H9 (cell line): Measurements from ENCODE around the gene MOB3B. TPM values are rescaled to one million over a fixed set of nuclear protein-coding genes. Genes with fewer than 3 reads are reported as not detected.

Source experiments
- DNase-seq: peaks from one replicate; pipeline ENCODE4 v3.0.0-alpha.2; 2017
- H2AFZ ChIP-seq: one replicate; pipeline ENCODE4 v1.6.1; 2013; ENCODE audit warnings: mild to moderate bottlenecking, low read length, control low read depth, moderate library complexity
- H2AK5ac ChIP-seq: 2 replicates; pipeline ENCODE4 v1.6.1; 2013; ENCODE audit warnings: low read length, control low read depth, mixed read lengths; ENCODE audit not compliant: insufficient read length
- H2BK120ac ChIP-seq: one replicate; pipeline ENCODE4 v1.6.1; 2013; ENCODE audit warnings: low read depth, mild to moderate bottlenecking, low read length, control low read depth, inconsistent platforms; ENCODE audit not compliant: poor library complexity, severe bottlenecking
- H2BK12ac ChIP-seq: 2 replicates; pipeline ENCODE4 v1.6.1; 2013; ENCODE audit warnings: low read length, control low read depth, mixed read lengths, low read depth; ENCODE audit not compliant: insufficient read length
- H2BK15ac ChIP-seq: 2 replicates; pipeline ENCODE4 v1.6.1; 2013; ENCODE audit warnings: low read depth, low read length, control low read depth
- H2BK20ac ChIP-seq: one replicate; pipeline ENCODE4 v1.6.1; 2013; ENCODE audit warnings: low read depth, mild to moderate bottlenecking, low read length, control low read depth, inconsistent platforms; ENCODE audit not compliant: poor library complexity, severe bottlenecking
- H2BK5ac ChIP-seq: 2 replicates; pipeline ENCODE4 v1.6.1; 2013; ENCODE audit warnings: low read length, control low read depth, mixed read lengths; ENCODE audit not compliant: insufficient read length
- H3K14ac ChIP-seq: 2 replicates; pipeline ENCODE4 v1.6.1; 2013; ENCODE audit warnings: low read length, control low read depth; ENCODE audit not compliant: insufficient read depth
- H3K18ac ChIP-seq: 2 replicates; pipeline ENCODE4 v1.6.1; 2013; ENCODE audit warnings: low read depth, mild to moderate bottlenecking, mixed read lengths, low read length, control low read depth; ENCODE audit not compliant: insufficient read length
- H3K23ac ChIP-seq: 2 replicates; pipeline ENCODE4 v1.6.1; 2013; ENCODE audit warnings: low read length, control low read depth, mixed read lengths, low read depth; ENCODE audit not compliant: insufficient read length
- H3K23me2 ChIP-seq: 2 replicates; pipeline ENCODE4 v1.6.1; 2013; ENCODE audit warnings: low read depth, mild to moderate bottlenecking, mixed read lengths, low read length, control low read depth; ENCODE audit not compliant: insufficient read length, poor library complexity, severe bottlenecking
- H3K27ac ChIP-seq: 2 replicates; pipeline ENCODE4 v1.5.1; 2013; ENCODE audit warnings: low read length, control low read depth, mixed read lengths, low read depth; ENCODE audit not compliant: insufficient read length
- H3K27me3 ChIP-seq: 2 replicates; pipeline ENCODE4 v1.6.1; 2013; ENCODE audit warnings: low read length, control low read depth, inconsistent platforms; ENCODE audit not compliant: insufficient read depth
- H3K4ac ChIP-seq: 2 replicates; pipeline ENCODE4 v1.6.1; 2013; ENCODE audit warnings: low read depth, mild to moderate bottlenecking, control low read depth, inconsistent platforms, low read length, moderate library complexity
- H3K4me1 ChIP-seq: 2 replicates; pipeline ENCODE4 v1.6.1; 2013; ENCODE audit warnings: low read length, control low read depth, inconsistent platforms; ENCODE audit not compliant: insufficient read depth
- H3K4me2 ChIP-seq: 2 replicates; pipeline ENCODE4 v1.6.1; 2013; ENCODE audit warnings: low read length, control low read depth, mixed read lengths; ENCODE audit not compliant: insufficient read length, insufficient read depth
- H3K56ac ChIP-seq: 2 replicates; pipeline ENCODE4 v1.6.1; 2013; ENCODE audit warnings: low read depth, mild to moderate bottlenecking, mixed read lengths, low read length, control low read depth; ENCODE audit not compliant: insufficient read length
- H3K79me1 ChIP-seq: 2 replicates; pipeline ENCODE4 v1.6.1; 2013; ENCODE audit warnings: low read depth, mild to moderate bottlenecking, moderate library complexity, low read length, control low read depth, inconsistent platforms; ENCODE audit not compliant: insufficient read depth, poor library complexity, severe bottlenecking
- H3K79me2 ChIP-seq: 2 replicates; pipeline ENCODE4 v1.6.1; 2013; ENCODE audit warnings: low read length, control low read depth, inconsistent platforms; ENCODE audit not compliant: insufficient read depth
- H3K9ac ChIP-seq: 2 replicates; pipeline ENCODE4 v1.6.1; 2013; ENCODE audit warnings: low read length, control low read depth, mixed read lengths; ENCODE audit not compliant: insufficient read length; ENCODE audit errors: extremely low read depth
- H3K9me3 ChIP-seq: one replicate; pipeline ENCODE4 v1.6.1; 2013; ENCODE audit warnings: low read depth, low read length, inconsistent platforms; ENCODE audit not compliant: control insufficient read depth
- H3T11ph ChIP-seq: one replicate; pipeline ENCODE4 v1.6.1; 2013; ENCODE audit warnings: mild to moderate bottlenecking, low read length, control low read depth, inconsistent platforms
- H4K20me1 ChIP-seq: one replicate; pipeline ENCODE4 v1.6.1; 2013; ENCODE audit not compliant: control insufficient read depth, insufficient read length, insufficient read depth
- H4K5ac ChIP-seq: 2 replicates; pipeline ENCODE4 v1.6.1; 2013; ENCODE audit warnings: low read depth, mild to moderate bottlenecking, mixed read lengths, low read length, control low read depth; ENCODE audit not compliant: insufficient read length
- H4K8ac ChIP-seq: replicated peaks from 2 replicates; pipeline ENCODE4 v1.6.1; 2013; ENCODE audit warnings: low read length, control low read depth, mixed read lengths, low read depth; ENCODE audit not compliant: insufficient read length
- H4K91ac ChIP-seq: 2 replicates; pipeline ENCODE4 v1.6.1; 2013; ENCODE audit warnings: low read depth, mild to moderate bottlenecking, moderate library complexity, mixed read lengths, low read length, control low read depth; ENCODE audit not compliant: insufficient read length
- H3K27ac Mint-ChIP-seq, 3 experiments: 2 replicates in 2 of 3; 3 replicates in 1 of 3; pipeline ENCODE4 v1.8.0; 2020 to 2021; ENCODE audit warnings: mixed read lengths in 3 of 3, mild to moderate bottlenecking in 1 of 3, moderate library complexity in 1 of 3
- H3K27me3 Mint-ChIP-seq: 2 replicates; pipeline ENCODE4 v1.8.0; 2021; ENCODE audit warnings: low read depth, mild to moderate bottlenecking, moderate library complexity, mixed read lengths
- H3K36me3 Mint-ChIP-seq, 3 experiments: 2 replicates in 2 of 3; 3 replicates in 1 of 3; pipeline ENCODE4 v1.8.0; 2020 to 2021; ENCODE audit warnings: low read depth in 3 of 3, mixed read lengths in 3 of 3; ENCODE audit not compliant: insufficient read depth in 1 of 3
- H3K4me1 Mint-ChIP-seq, 2 experiments: 2 replicates each; pipeline ENCODE4 v1.8.0; 2020; ENCODE audit warnings: mixed read lengths in 2 of 2
- H3K4me3 Mint-ChIP-seq, 2 experiments: 2 replicates in 1 of 2; 3 replicates in 1 of 2; pipeline ENCODE4 v1.8.0; 2020 to 2021; ENCODE audit warnings: mild to moderate bottlenecking in 2 of 2, mixed read lengths in 2 of 2, moderate library complexity in 1 of 2
- H3K9me3 Mint-ChIP-seq, 2 experiments: 2 replicates in 1 of 2; 3 replicates in 1 of 2; pipeline ENCODE4 v1.8.0; 2020; ENCODE audit warnings: mild to moderate bottlenecking in 2 of 2, mixed read lengths in 2 of 2, moderate library complexity in 1 of 2
- WGBS: extraction: QIAGEN DNeasy Blood & Tissue Kit; methylation state at CpG from one replicate; pipeline ENCODE4 v1.1.7; 2013; ENCODE audit warnings: missing lambda C conversion rate, low lambda C conversion rate, mixed read lengths; ENCODE audit not compliant: insufficient read length; ENCODE audit errors: extremely low coverage; 5-methylcytosine and 5-hydroxymethylcytosine counted together
- total RNA-seq: library from RNA; stranded (reverse); gene quantifications from 2 replicates; pipeline ENCODE4 v1.2.1, GENCODE V29; 2021
- TF ChIP-seq, protein P1 (sequence below): fragments of 200-600 bp; sonication (generic); conservative IDR thresholded peaks from 3 replicates; pipeline ENCODE4 v1.8.0; 2021; ENCODE audit warnings: antibody characterized with exemption, mild to moderate bottlenecking

MOB3B gene
- total RNA-seq, 1 experiment from 2014 or later = 9.8 TPM

DNA sequence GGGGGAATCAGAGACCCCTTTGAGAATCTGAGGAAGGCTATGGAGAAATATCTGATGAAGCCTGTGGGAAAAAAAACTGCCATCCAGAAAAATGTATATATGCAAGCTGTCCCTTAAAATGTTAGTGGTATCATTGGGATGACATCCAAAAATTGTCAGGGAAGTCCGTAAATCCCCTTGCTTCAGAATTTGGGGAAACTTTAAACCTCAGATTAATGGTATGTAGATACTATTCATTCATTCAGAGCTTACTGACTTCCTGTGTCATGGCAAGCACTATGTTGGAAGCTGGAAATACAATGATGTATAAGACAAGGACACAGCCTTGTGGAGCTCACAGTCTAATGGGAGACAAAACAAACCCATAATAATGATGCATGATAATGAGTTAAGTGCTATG lies 10.9 kb upstream of the MOB3B start:
- H3K4me2 ChIP-seq = no peak overlapping the region
- no peaks in the 10 kb centered on the region for H3K27me3 ChIP-seq
- no peak overlapping the region for H2BK5ac ChIP-seq
- Mint-ChIP-seq H3K4me3 (no peak overlapping the region), H3K27ac (no peak overlapping the region), H3K27me3 (no peaks in the 10 kb centered on the region), H3K9me3 (no peaks in the 10 kb centered on the region; a peak in 1 of 5 replicates), H3K36me3 (peaks cover 9 to 31% (median 25%) of the 10 kb centered on the region in 3 experiments), H3K4me1 (peaks cover 9 to 11% of the 10 kb centered on the region in 2 experiments)
- H3K79me1 ChIP-seq = no peaks in the 10 kb centered on the region
- no peaks in the 10 kb centered on the region for H4K20me1 ChIP-seq
- H3K4ac ChIP-seq = no peak overlapping the region
- DNase-seq = no peak
- no peak overlapping the region for H4K5ac ChIP-seq
- H2AK5ac ChIP-seq = no peak overlapping the region
- H3T11ph ChIP-seq = no peak overlapping the region
- no peaks in the 10 kb centered on the region for H3K23me2 ChIP-seq
- H2BK15ac ChIP-seq = no peak overlapping the region
- H2BK20ac ChIP-seq = no peak overlapping the region
- no peaks in the 10 kb centered on the region; the same call in 1 of the 2 replicates for H3K79me2 ChIP-seq
- H2AFZ ChIP-seq = no peak overlapping the region
- H4K91ac ChIP-seq = no peak overlapping the region
- no peak overlapping the region for H3K23ac ChIP-seq
- TF ChIP-seq, protein P1, sequence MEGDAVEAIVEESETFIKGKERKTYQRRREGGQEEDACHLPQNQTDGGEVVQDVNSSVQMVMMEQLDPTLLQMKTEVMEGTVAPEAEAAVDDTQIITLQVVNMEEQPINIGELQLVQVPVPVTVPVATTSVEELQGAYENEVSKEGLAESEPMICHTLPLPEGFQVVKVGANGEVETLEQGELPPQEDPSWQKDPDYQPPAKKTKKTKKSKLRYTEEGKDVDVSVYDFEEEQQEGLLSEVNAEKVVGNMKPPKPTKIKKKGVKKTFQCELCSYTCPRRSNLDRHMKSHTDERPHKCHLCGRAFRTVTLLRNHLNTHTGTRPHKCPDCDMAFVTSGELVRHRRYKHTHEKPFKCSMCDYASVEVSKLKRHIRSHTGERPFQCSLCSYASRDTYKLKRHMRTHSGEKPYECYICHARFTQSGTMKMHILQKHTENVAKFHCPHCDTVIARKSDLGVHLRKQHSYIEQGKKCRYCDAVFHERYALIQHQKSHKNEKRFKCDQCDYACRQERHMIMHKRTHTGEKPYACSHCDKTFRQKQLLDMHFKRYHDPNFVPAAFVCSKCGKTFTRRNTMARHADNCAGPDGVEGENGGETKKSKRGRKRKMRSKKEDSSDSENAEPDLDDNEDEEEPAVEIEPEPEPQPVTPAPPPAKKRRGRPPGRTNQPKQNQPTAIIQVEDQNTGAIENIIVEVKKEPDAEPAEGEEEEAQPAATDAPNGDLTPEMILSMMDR = no peak
- H3K9ac ChIP-seq = no peak overlapping the region
- no peak overlapping the region for H2BK120ac ChIP-seq
- H3K27ac ChIP-seq = no peak overlapping the region
- no peak overlapping the region for H3K56ac ChIP-seq
- no peak overlapping the region for H2BK12ac ChIP-seq
- no peaks in the 10 kb centered on the region for H3K9me3 ChIP-seq
- no peak overlapping the region for H3K18ac ChIP-seq
- no peaks in the 10 kb centered on the region; the same call in 1 of the 2 replicates for H3K4me1 ChIP-seq
- no peak overlapping the region for H3K14ac ChIP-seq
- no CpG with 5 or more reads among the region's 1 CpG for WGBS
- H4K8ac ChIP-seq = no peak overlapping the region
